OCI-LY3 (cell line): ENCODE results near the gene CCL4.
"Not testable (repeated sequence)": the region's sequence is repeated elsewhere in the genome, so short reads cannot be mapped to it uniquely, and the experiment has no call there.

Experiments used
- H2AFZ ChIP-seq: fragments of 200-600, 300-600 bp; shearing (Covaris generic); 2 replicates; pipeline ENCODE4 v1.6.0; 2014; ENCODE audit warnings: antibody characterized with exemption, low read depth, low read length
- H3K27ac ChIP-seq: fragments of 200-600, 300-600 bp; sonication (generic); 2 replicates; pipeline ENCODE4 v1.5.1; 2014; ENCODE audit warnings: mild to moderate bottlenecking, low read length, moderate library complexity, mixed read lengths
- H3K27me3 ChIP-seq: fragments of 200-600, 300-600 bp; sonication (generic); 2 replicates; pipeline ENCODE4 v1.6.1; 2014; ENCODE audit warnings: low read depth, low read length, mixed read lengths
- H3K36me3 ChIP-seq: fragments of 200-600, 300-600 bp; sonication (generic); replicated peaks from 2 replicates; pipeline ENCODE3; 2014; ENCODE audit warnings: low read depth, low read length, mixed read lengths
- H3K4me1 ChIP-seq: fragments of 300-600, 200-600 bp; sonication (generic); 2 replicates; pipeline ENCODE4 v1.6.1; 2014; ENCODE audit warnings: low read length, mixed read lengths
- H3K4me2 ChIP-seq: fragments of 200-600, 300-600 bp; sonication (generic); 2 replicates; pipeline ENCODE4 v1.6.1; 2014; ENCODE audit warnings: low read length, mixed read lengths
- H3K4me3 ChIP-seq: fragments of 300-600, 200-600 bp; sonication (generic); 2 replicates; pipeline ENCODE4 v1.5.1; 2014; ENCODE audit warnings: antibody characterized with exemption, mild to moderate bottlenecking, low read length, moderate library complexity
- H3K79me2 ChIP-seq: fragments of 300-600, 200-600 bp; shearing (Covaris generic); 2 replicates; pipeline ENCODE4 v1.6.1; 2014; ENCODE audit warnings: mild to moderate bottlenecking, low read length, mixed read lengths
- H3K9ac ChIP-seq: fragments of 300-600, 200-600 bp; shearing (Covaris generic); 2 replicates; pipeline ENCODE4 v1.6.0; 2014; ENCODE audit warnings: mild to moderate bottlenecking, low read length, moderate library complexity
- H3K9me3 ChIP-seq: fragments of 200-600, 300-600 bp; shearing (Covaris generic); 2 replicates; pipeline ENCODE4 v1.6.1; 2014; ENCODE audit warnings: low read length, mixed read lengths; ENCODE audit not compliant: insufficient read depth
- H4K20me1 ChIP-seq: fragments of 200-600, 300-600 bp; sonication (generic); 2 replicates; pipeline ENCODE4 v1.6.1; 2016; ENCODE audit warnings: low read length, mixed read lengths; ENCODE audit not compliant: insufficient read depth
- CTCF ChIP-seq: fragments of 200-600, 300-600 bp; sonication (generic); IDR thresholded peaks from 2 replicates; pipeline ENCODE4 v1.5.1; 2014; ENCODE audit warnings: antibody characterized with exemption, low read length, low read depth
- EZH2phosphoT487 ChIP-seq: fragments of 200-600 bp; shearing (Covaris generic); IDR thresholded peaks from 2 replicates; pipeline ENCODE4 v1.6.1; 2018; ENCODE audit warnings: antibody characterized with exemption, mixed run types, low read depth

CCL4 gene

GRCh38 chr17:36094232-36094631, 9.4 kb upstream of the CCL4 start:
- H3K4me1 ChIP-seq, result peaks cover 38% of the 10 kb centered on the region
- H3K9ac ChIP-seq, result no peak overlapping the region
- no peak overlapping the region for H2AFZ ChIP-seq

DNA sequence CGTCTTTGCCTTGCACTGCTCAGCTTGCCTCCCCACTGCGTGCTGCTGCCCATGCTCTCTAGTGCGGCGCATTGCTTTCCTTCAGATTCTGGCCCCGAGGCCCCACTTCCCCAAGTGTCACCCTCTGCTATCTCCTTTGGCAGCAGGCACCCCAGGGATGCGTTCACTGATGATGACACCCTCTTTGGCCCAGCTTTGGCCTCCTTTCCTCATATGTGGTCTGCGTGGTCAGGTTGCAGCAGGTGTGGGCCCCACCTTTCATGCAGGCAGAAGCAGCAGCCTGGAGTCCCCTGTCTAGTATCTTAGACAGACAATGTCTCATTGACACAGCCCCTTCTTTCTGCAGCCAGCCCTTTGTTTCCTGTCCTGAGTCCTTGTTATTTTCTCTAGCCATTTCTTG, 8.9 kb upstream of the CCL4 start:
- Histone ChIP-seq H3K36me3 (no peaks in the 10 kb centered on the region), H3K9ac (no peak overlapping the region), H3K79me2 (no peaks in the 10 kb centered on the region), H3K4me1 (peaks cover 34% of the 10 kb centered on the region), H3K9me3 (no peaks in the 10 kb centered on the region), H3K4me2 (no peak overlapping the region), H3K27ac (no peak overlapping the region), H4K20me1 (no peaks in the 10 kb centered on the region), H3K4me3 (no peak overlapping the region), H3K27me3 (peaks cover 22% of the 10 kb centered on the region), H2AFZ (no peak overlapping the region)
- TF ChIP-seq CTCF, result no peak
- TF ChIP-seq EZH2phosphoT487, result no peak

More at GRCh38 chr17:36094232-36094631, 9.4 kb upstream of the CCL4 start:
- Histone ChIP-seq H3K4me2 (no peak overlapping the region), H3K36me3 (no peaks in the 10 kb centered on the region), H3K27me3 (peaks cover 17% of the 10 kb centered on the region), H3K4me3 (no peak overlapping the region), H3K9me3 (no peaks in the 10 kb centered on the region), H3K79me2 (no peaks in the 10 kb centered on the region), H4K20me1 (no peaks in the 10 kb centered on the region), H3K27ac (no peak overlapping the region)
- no peak for TF ChIP-seq EZH2phosphoT487
- no peak for TF ChIP-seq CTCF

DNA sequence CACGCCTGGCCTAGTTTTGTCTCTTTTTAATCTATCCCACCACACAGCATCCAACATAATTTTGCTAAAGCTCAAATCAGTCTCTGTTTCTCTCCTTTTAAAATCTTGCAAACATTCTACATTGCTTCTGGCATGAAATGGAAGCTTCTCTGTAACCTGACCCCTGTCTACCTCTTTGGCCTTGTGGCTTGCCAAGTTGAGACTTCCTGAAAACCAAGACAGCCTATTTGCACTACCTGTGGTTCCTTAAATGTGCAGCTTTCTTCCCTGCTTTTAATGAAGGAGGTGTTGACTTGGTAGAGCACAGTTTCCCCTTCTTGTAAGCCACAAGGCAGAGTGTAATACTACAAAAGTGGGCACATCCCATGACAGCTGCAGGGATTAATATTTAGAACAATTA, 7.6 kb upstream of the CCL4 start:
- peaks cover 29% of the 10 kb centered on the region for H3K27me3 ChIP-seq
- no peak overlapping the region for H3K27ac ChIP-seq
- no peaks in the 10 kb centered on the region for H3K36me3 ChIP-seq
- TF ChIP-seq CTCF (no peak), EZH2phosphoT487 (no peak)
- H3K9ac ChIP-seq, result no peak overlapping the region
- H3K4me2 ChIP-seq, result no peak overlapping the region
- peaks cover 30% of the 10 kb centered on the region for H3K4me1 ChIP-seq
- H2AFZ ChIP-seq, result no peak overlapping the region
- H4K20me1 ChIP-seq, result no peaks in the 10 kb centered on the region
- H3K79me2 ChIP-seq, result no peaks in the 10 kb centered on the region
- H3K4me3 ChIP-seq, result no peak overlapping the region
- no peaks in the 10 kb centered on the region for H3K9me3 ChIP-seq

- not testable (repeated sequence) for H4K20me1 ChIP-seq, H3K4me3 ChIP-seq, H3K9ac ChIP-seq, H2AFZ ChIP-seq, H3K4me2 ChIP-seq, H3K27ac ChIP-seq, H3K79me2 ChIP-seq, H3K36me3 ChIP-seq, H3K9me3 ChIP-seq
- peaks cover 30% of the 10 kb centered on the region for H3K27me3 ChIP-seq
- peaks cover 24% of the 10 kb centered on the region for H3K4me1 ChIP-seq
Measured at GRCh38 chr17:36099004-36099403, 4.6 kb upstream of the CCL4 start.

DNA sequence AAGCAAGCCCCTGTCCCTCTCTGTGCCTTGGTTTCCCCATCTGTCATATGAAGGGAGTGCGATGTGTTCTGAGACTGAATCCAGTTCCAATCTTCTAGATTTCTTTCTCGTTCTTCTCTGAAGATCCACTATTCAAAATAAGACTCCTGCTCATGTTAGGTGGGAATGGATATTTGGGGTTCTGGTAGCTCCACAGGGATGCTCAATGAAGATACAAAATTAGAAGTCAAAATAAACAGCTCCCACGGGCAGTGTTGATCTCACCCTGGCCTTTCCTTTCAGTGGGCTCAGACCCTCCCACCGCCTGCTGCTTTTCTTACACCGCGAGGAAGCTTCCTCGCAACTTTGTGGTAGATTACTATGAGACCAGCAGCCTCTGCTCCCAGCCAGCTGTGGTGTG, 619 bp downstream of the CCL4 start:
- not testable (repeated sequence) for H3K4me3 ChIP-seq, H3K9me3 ChIP-seq, H3K9ac ChIP-seq, H3K79me2 ChIP-seq, H3K36me3 ChIP-seq, H3K4me2 ChIP-seq, H2AFZ ChIP-seq, H4K20me1 ChIP-seq, H3K27ac ChIP-seq
- Histone ChIP-seq H3K4me1 (peaks cover 34% of the 10 kb centered on the region), H3K27me3 (peaks cover 54% of the 10 kb centered on the region)
